Retina (tissue), 1 donor: ENCODE data around the gene ATP10B.
"Not testable (repeated sequence)": the region's sequence is repeated elsewhere in the genome, so short reads cannot be mapped to it uniquely, and the experiment has no call there.

Experiments used
- DNase-seq: peaks from one replicate; pipeline ENCODE4 v3.0.0-alpha.2; 2016

Gene ATP10B

DNA sequence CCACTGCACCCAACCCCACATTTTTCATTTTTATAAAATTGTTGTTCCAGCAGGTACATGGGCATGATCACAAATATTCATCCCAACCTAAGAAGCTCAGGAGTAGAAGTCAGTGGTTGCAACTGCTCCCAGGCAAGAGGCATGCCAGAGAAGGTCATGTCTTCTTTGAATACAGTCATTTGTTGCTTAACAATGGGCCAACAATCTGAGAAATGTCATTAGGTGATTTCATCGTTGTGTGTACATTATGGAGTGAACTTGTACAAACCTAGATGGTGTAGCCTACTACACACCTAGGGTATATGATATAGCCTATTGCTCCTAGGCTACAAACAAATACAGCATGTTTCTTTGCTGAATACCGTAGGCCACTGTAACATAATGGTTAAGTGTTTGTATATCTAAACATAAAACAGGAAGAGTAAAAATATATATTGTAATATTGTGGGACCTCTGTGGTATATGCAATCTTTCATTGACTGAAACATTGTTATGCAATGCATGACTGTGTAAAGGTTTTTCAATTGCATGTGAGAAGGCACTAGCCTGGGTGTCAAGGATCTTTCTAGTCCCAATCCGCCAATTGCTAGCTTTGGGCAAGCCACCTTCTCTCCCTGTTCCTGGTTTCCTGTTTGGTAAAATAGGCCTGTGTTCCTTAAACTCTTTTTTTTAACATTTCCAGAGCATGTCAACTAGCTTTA, 27.6 kb downstream of the ATP10B start:
- DNase-seq, result no peak

- DNase-seq, result not testable (repeated sequence)
Observed at GRCh38 chr5:160812996-160813395, 39.0 kb downstream of the ATP10B start.

DNA sequence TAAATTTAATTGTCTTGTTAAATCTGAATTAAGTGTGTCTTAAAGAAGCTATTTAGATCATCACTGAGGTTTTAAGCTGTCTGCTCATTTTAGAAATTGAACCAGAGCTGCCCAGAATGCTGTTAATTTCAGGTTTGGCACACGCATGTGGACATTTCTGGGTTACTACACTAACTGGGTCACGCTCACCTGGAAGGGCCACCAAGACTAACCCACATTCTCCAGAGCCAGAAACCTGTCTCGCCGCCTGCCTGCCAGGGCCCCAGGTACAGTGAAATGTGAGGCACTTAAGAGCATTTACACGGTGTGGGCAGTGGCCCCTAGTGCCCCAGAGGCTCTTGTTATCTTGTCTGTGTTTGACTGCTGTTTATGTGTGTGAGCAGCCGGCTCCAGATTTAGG, 46.6 kb downstream of the ATP10B start:
- DNase-seq, result no peak

DNA sequence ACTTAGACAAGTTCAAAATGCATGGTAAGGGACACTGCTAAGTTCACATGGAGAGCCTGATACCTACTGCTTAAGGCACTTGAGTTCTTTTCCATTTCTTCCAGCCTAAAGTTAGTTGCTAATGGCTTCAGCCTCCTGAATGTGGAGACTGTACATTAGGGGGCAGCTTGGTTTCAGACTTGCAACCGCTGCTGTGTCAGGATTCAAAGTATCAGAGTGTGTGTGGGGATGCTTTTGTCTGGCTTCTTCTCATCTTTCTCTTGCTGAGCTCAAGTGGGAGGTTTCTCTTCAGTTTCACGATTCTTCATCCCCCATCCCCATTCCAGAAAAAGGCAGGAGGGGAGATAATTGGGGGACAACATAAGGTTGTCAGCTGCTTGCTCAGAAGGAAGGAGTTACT, 49.4 kb downstream of the ATP10B start:
- DNase-seq, result peak; percentile 49

GRCh38 chr5:160800375-160801275, 51.4 kb downstream of the ATP10B start:
- peak; percentile 6 for DNase-seq

DNA sequence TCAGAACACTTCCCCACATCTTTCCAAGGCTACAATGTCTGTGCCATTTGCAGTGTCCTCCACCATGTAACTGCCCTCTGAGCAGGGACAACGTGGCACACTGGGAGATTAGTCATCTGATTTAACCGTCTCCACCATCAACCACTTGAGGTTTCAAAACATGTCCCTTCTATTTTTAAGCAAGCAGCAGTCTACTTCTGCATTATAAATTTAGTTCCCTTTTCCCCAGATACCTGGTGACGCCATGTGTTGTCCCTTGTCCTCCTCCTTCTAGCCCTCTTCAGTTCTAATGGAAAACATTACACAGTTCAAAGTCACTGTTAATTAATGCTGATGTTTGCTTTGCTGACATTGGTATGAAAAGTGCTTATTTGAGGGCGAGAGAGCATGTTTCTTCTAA, 52.8 kb downstream of the ATP10B start:
- DNase-seq, result no peak

- DNase-seq, result no peak
Observed at GRCh38 chr5:160797020-160797419, 55.0 kb downstream of the ATP10B start.

GRCh38 chr5:160793530-160793899, 58.5 kb downstream of the ATP10B start:
- no peak for DNase-seq

DNA sequence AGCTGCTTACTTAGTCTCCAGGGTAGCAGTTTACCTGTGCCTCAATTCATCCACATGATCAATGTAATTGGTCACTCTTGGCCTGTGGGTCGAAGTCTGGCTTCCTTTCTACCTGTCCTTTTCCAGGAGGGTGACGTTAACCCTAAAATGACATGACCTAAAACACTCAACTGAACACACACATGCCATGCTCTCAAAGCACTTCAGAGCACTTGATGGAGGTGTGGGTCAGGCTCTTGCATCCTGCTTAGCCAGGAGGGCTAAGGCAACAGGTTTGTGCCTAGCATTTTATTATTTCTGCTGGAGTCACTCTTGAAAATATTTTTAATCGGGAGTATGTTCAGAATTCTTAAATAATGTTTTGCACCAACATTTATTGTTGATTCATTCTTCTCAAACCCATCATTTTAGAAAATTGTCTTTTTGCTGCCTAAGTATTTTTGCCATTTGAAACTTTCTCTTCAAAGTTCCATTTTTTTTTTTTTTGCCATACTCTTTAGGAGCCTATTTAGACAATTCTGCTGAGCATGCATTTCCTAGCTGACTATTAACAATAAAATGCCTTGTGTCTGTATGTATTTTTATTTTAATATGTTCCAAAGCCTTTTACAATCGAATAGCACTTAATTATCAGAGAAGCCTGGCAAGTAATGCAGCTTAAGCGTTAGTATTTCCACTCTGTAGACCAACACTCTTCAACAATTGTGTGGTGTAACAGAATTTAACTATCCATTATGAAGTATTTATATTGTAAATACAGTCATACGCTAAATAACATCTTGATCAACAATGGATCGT, 59.1 kb downstream of the ATP10B start:
- DNase-seq, result no peak

DNA sequence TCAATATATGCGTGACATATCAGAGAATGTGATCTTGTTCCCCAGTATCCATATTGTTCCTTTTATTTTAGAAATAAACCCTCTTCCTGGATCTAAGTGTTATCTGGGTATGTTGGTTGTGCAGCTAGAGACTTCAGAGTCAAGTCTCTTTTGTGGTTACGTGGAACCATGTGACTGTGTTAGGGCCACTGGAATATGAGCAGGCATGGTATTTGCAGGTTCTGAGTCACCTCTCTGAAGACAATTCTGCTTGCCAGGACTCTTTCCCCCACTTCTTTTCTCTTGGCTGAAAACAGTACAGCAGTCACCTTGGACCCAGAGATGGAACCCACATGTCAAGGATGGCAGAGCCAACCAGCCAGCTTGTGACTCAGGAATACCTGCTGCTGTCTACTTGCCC, 59.7 kb downstream of the ATP10B start:
- no peak for DNase-seq

DNA sequence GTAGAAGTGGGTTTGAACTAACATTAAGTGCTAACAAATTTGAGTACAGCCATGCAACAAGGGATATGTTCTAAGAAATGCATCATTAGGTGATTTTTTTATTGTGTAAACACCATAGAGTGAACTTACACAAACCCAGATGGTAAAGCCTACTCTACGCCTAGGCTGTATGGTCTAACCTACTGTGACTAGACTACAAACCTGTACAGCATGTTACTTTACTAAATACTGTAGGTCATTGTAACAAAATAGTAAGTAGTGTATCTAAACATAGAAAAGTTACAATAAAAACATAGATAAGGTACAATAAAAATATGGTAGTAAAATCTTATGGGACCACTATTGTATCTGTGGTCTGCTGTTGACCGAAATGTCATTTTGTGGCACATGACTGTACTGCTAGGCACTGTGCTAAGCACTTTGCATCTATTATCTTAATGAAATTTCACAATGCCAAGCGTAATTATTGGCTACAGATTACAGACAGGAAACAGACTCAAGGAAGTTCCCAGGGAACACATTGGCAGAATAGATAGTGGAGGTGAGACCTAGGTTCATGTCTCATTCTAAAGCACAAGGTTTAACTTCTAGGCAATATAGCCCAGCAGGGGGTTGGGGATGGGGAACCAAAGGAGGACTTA, 62.7 kb downstream of the ATP10B start:
- DNase-seq, result no peak

DNA sequence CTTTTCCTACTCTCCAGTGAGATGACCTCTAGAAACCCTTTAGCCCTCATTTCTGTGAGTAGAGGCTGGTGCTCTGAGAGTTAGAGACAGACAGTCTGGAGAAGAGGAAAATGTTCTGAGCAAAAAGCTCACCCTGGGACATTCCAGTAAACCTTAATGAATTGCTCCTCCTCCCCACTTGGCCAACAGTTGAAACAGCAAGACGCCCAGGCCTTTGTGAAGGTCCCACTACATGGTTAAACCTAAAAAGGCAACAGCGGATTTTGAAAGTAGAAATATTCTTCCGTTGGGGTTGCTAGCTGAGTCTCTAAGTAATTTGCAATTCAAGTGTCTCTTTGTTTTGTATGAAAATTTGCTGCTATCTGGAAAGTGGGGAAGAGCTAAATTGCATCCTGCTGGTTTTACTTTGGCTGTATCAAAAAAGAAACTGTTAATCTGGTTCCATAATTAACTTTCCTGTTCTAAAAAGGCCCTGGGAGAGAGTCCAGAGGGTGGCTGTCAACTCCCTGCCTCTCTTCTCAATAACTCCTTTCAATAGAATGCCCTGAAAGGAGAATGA, 63.8 kb downstream of the ATP10B start:
- no peak for DNase-seq

- peak; percentile 7 for DNase-seq
Observed at GRCh38 chr5:160787240-160787639, 64.8 kb downstream of the ATP10B start.

- peak; percentile 62 for DNase-seq
Observed at GRCh38 chr5:160774666-160775315, 77.2 kb downstream of the ATP10B start.

DNA sequence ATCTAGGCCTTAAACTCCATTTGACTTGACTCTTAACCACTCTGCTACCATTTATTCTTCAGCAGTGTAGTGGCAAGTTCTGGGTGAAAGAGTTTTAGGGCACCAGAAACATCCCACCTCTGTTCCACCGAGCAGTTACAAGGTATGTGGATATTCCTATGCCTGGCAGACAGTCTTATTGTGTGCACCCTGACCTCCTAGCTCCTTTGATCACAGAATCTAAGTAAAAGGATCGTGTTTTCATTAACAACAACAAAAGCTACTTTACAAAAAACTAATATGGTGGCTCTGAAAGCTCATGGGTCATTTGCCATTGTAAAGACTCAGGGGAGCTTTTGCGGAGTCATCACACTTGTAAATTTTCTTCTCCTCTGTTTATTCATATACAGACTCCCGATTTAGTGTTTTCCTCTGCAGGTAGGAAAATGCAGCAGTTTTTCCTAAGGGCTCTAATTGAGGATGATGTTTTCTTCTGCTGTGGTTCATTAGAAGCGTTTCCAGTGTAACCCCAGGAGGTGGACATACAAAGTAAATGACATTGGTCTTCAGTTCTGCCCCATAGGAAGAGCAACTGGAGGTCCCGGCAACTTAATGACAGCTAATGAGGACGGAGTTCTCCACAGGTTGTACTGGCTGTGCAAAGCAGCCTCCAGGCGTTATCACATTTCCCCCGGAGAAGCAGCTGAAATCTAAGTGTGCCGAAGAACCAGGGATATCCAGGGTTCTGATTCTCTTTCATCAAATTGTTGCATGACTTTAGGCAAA, 78.2 kb downstream of the ATP10B start:
- peak; percentile 53 for DNase-seq

DNA sequence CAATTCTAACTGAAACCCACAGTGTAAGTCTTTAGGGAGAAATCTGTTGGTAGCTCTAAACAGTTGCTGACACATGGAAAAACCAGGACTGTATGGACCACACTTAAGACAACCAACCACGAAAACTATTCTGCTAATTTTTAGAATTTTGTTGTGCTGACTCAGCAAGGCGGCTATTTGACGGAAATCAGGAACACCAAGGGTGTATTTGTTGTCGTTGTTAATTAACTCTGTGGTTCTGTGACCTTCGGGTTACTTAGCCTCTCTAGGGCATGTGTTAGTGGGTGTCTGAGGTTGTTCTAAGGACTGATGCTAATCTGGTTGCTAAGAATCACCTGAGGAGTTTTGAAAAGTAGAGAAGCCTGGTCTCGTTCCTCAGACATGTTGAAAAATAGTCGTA, 79.2 kb downstream of the ATP10B start:
- no peak for DNase-seq

DNA sequence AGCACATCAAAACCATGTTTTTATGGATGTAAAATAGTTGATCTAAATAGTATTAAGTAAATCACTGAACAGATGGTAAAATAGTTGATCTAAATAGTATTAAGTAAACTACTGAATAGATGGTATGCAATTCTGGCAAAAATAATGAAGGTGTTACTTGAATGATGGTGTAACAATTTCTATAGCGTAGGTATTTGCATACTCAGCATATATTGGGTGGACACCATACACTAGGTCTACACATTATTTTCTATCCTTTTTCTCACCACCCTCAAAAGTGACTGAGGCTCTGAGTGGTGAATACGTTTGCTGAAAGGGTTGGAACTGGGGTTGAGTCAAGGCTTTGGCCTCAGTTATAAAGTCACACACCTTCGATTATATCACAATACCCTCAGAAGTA, 81.3 kb downstream of the ATP10B start:
- no peak for DNase-seq

DNA sequence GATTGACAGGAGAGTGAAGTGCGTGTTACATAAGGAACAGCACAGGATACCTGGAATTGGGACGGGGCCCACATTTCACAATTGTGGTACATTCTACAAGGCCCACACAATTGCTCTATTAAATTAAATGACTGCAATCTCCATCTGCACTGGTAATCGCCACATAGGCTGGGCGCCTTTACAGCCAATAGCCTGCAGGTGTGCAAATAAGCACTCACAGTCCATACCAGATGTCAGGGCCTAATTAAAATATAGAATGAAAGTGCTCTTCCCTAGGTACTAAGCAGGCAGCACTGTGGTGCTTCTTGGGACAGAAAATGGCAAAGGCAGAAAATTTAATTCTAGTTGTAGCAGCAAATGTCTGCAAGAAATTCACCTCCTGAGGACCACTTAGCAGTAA, 82.7 kb downstream of the ATP10B start:
- DNase-seq, result no peak

GRCh38 chr5:160767062-160767461, 84.9 kb downstream of the ATP10B start:
- DNase-seq, result no peak

DNA sequence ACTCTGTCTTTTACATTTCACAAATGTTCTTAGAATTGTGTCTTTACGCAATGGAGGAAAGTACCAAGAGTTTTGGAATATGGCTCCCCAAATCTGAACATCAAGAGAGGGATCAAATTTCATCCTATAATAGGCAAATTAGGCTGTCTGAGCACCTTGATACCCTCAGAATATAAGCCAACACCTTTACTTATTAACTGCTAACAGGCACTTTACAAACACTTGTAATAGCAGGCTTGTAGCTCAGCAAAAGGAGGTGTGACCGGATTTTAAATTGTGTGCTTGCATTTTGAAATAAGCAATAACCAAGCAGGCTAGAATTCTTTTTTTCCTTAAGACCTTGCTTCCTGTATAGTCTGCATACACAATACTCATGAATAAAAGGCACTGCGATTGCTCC, 92.0 kb downstream of the ATP10B start:
- no peak for DNase-seq

GRCh38 chr5:160757194-160757593, 94.8 kb downstream of the ATP10B start:
- DNase-seq, result no peak
